NCI-H226 (cell line): ENCODE results near the gene TMEM233.

Experiments
- DNase-seq: peaks from one replicate; pipeline ENCODE4 v3.0.0-alpha.2; 2015

TMEM233 gene

GRCh38 chr12:119683413-119683812 lies 89.8 kb downstream of the TMEM233 start:
- no peak for DNase-seq

- no peak for DNase-seq
These were observed 90.2 kb downstream of the TMEM233 start for GRCh38 chr12:119683816-119684215.

DNA sequence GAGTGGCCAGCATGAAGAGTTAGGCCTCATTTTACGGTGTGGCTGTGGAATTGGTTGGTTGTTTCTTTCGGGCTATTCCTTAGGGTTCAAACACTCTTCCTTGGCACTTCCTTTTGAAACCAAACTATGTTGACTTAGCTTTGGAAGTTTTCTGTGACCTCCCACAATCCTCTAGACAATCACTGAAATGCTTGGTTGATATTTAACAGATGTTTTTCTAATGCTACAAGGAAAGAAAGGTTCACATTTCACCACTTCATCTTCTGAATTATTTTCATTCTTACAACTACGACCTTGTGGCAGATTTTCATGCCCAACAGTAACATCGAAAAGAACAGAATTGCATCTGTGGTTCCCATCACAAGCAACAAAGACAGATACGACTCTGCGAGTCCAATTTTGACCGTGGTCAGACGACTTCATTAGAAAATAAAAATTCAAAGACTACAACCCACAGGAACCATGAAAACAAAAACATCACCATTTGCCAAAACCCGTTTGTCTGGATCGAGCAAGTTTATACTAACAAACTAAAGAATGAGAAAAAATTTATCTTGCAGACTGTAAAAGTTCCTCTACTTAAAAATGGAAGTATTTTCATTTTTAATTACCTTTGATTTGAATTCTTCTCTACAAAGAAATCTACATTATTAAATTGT lies 91.3 kb downstream of the TMEM233 start:
- no peak for DNase-seq

DNA sequence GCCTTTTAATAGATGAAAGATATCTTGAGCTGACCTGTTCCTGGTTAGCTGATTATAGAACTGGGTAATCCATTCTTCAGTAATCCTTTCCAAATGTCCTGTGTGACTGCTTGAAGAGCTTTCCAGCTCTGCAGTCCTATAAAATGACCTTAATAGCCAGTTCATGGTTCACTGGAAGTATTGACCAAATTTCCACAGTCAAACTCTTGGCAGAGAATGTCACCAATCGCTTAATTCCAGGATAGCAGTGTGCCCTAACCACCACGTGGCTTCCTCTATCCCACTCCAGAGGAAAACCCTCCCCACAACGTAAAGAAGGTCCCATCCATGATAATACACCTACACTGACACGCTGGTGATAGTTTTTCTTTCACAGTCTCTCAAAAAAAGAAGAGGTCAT lies 91.8 kb downstream of the TMEM233 start:
- no peak for DNase-seq

GRCh38 chr12:119686355-119686754 lies 92.8 kb downstream of the TMEM233 start:
- no peak for DNase-seq

GRCh38 chr12:119686776-119687175 lies 93.2 kb downstream of the TMEM233 start:
- no peak for DNase-seq

DNA sequence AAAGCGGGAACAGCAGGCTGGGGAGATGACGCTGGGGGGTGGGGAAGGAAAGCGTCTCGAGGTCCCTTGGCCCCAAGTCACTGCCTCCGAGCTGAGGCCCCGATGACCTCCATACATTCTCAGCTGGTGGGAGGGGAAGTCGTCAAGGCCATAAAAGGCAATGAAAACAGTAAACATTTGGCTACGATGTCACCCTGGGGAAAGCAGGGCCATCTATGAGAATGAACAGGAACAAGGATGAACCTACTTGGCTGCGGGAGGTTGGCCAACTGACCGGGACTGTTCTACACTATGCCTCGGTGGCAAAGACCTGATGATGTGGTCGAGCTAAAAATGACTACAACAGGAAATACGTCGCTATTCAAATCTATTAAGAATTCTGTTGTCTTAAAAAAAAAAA lies 93.8 kb downstream of the TMEM233 start:
- no peak for DNase-seq

DNA sequence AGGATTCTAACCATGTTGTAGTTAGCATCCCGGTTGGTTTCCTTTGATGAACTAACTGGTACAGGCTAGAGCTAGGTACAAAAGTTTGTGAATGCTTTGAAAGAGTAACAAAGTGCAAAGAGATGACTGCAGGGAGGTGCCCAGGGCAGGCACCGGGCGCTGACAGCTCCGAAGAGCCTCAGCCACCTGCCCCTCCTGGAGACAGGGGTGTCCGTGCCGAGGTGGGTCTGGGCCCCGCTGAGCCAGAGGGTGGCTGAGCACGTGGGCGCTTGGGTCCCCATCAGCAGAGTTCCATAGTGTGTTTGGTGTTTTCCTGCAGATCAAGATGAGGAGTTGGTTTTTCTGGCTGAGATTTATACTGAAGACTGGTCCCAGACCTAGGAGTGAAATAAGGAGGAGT lies 94.3 kb downstream of the TMEM233 start:
- no peak for DNase-seq

DNA sequence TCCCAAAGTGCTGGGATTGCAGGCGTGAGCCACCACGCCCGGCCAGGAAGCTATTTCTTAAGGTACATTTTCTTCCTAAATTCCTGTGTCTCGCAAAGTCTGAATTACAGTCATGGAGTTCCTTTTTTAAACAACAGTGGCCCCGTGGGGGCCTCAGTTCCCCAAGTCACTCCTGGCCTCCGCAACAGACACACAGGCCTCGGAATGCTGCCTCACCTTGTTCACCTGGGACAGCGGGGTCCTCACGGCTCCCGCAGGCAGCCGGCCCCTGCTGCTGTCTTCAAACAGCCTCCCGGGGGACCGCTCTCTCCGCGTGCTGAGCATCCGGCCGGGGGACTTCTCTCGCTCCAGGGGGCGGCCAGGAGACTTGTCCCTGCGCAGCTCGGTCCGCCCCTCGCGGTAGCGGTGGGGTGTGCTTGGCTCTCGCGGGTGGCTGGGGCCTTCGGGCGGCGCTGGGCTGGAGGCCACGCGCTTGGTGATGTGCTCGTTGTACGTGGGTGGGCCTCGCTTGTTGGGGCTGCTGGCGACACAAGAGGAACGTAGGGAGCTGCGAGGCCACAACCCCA lies 96.4 kb downstream of the TMEM233 start:
- DNase-seq: no peak

DNA sequence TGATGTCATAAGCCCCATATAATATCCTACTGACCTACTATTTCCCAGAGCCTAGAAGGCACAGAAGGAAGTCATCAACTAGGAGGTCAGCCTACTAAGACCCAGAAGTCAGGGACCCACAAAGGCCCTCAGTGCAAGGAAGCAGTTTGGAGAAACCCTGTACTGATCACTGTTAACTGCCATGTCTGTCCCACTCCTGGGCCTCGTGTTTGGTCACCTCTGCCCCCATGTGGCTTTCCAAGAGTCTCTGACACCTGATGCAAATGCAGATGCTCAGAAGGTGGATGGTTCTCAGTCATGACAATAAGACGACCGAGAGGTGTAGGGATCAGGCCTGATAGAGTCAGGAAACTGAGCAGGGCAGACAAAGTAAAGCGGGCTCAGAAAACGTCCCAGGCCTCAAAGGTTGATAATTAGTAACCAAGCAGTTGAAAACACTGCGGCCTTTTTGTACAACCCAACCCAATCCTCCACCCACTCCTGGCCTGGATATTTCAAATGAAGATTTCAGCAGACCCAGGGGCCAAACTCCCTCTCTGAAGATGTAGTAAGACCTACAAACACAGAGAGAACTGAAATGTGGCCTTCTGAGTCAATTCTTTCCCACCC lies 97.7 kb downstream of the TMEM233 start:
- DNase-seq: no peak

DNA sequence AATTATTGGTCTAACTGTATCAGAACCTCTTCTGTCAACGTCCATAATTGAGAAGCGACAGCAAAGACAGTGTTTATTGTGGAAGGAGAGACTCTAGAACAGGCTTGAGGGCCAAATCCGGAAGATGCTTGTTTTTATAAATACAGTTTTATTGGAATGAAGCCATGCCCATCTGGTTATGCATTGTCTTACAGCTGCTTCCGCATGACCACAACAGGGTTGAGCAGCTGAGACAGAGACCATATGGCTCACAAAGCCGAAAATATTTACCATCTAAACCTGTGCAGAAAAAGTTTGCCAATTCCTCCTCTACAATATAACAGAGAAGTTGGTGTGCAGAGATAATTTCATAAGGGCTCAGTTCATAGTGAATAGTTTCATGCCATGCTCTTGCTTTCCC lies 98.8 kb downstream of the TMEM233 start:
- DNase-seq: no peak
